ENCODE data around the gene NUDC. TPM values are rescaled to one million over a fixed set of nuclear protein-coding genes. Genes with fewer than 3 reads are reported as not detected.

Gene NUDC
- total RNA-seq, 1 experiment from 2014 or later: 118 TPM

- no peak for TF ChIP-seq ERG (CRISPR knock-in tag; IDR thresholded peaks at IDR 0.05)
- H3K4me1 Mint-ChIP-seq: no peaks in the 10 kb centered on the region; the same call in 1 of the 2 replicates
- H3K27me3 Mint-ChIP-seq (ENCODE audit: low read depth): no peaks in the 10 kb centered on the region
- no peak for ATAC-seq
- H3K27ac Mint-ChIP-seq: no peak overlapping the region
- H3K4me3 Mint-ChIP-seq: no peak overlapping the region
- H3K9me3 Mint-ChIP-seq: no peaks in the 10 kb centered on the region
- peaks cover 47% of the 10 kb centered on the region for H3K36me3 Mint-ChIP-seq
- ChIA-PET CTCF (no interaction called here), POLR2A (no interaction called here)
- DNase-seq (ENCODE audit: low spot score): no peak
These were observed 11.0 kb downstream of the NUDC start for GRCh38 chr1:26932531-26932930.

- Mint-ChIP-seq H3K27me3 (ENCODE audit: low read depth) (no peaks in the 10 kb centered on the region), H3K9me3 (no peaks in the 10 kb centered on the region), H3K27ac (peak overlapping the region; percentile 42), H3K36me3 (peaks cover 32% of the 10 kb centered on the region), H3K4me1 (no peaks in the 10 kb centered on the region; the same call in 1 of the 2 replicates), H3K4me3 (no peak overlapping the region)
- POLR2A ChIA-PET: interaction anchor here (1.2 kb wide), 1 partner anchor 30 kb away, joined by 3 read pairs; no protein-coding TSS in a partner anchor
- CTCF ChIA-PET: no interaction called here
- ATAC-seq (no peak), DNase-seq (ENCODE audit: low spot score) (no peak)
- TF ChIP-seq TCF7 (CRISPR knock-in tag; IDR thresholded peaks at IDR 0.05; ENCODE audit: low read depth) (no peak), HMGA2 (CRISPR knock-in tag; IDR thresholded peaks at IDR 0.05) (no peak), KAT7 (CRISPR knock-in tag; IDR thresholded peaks at IDR 0.05; ENCODE audit: borderline replicate concordance) (no peak), PRRX2 (CRISPR knock-in tag; IDR thresholded peaks at IDR 0.05) (no peak), RORB (CRISPR knock-in tag; IDR thresholded peaks at IDR 0.05) (no peak), ZNF219 (CRISPR knock-in tag; IDR thresholded peaks at IDR 0.05; ENCODE audit: borderline replicate concordance) (no peak), SMAD3 (CRISPR knock-in tag; IDR thresholded peaks at IDR 0.05; ENCODE audit: borderline replicate concordance) (no peak), NR3C1 (CRISPR knock-in tag; conservative IDR thresholded peaks at IDR 0.05; ENCODE audit: low read depth) (no peak), ZNF281 (CRISPR knock-in tag; IDR thresholded peaks at IDR 0.05) (no peak), FOXK1 (CRISPR knock-in tag; IDR thresholded peaks at IDR 0.05) (no peak), ZNF232 (CRISPR knock-in tag; IDR thresholded peaks at IDR 0.05) (no peak), OVOL2 (CRISPR knock-in tag; IDR thresholded peaks at IDR 0.05; ENCODE audit: borderline replicate concordance) (no peak), ZNF138 (CRISPR knock-in tag; conservative IDR thresholded peaks at IDR 0.05) (no peak), GTF2I (CRISPR knock-in tag; conservative IDR thresholded peaks at IDR 0.05) (no peak), AR (CRISPR knock-in tag; IDR thresholded peaks at IDR 0.05) (no peak)
- TF ChIP-seq, protein P1, sequence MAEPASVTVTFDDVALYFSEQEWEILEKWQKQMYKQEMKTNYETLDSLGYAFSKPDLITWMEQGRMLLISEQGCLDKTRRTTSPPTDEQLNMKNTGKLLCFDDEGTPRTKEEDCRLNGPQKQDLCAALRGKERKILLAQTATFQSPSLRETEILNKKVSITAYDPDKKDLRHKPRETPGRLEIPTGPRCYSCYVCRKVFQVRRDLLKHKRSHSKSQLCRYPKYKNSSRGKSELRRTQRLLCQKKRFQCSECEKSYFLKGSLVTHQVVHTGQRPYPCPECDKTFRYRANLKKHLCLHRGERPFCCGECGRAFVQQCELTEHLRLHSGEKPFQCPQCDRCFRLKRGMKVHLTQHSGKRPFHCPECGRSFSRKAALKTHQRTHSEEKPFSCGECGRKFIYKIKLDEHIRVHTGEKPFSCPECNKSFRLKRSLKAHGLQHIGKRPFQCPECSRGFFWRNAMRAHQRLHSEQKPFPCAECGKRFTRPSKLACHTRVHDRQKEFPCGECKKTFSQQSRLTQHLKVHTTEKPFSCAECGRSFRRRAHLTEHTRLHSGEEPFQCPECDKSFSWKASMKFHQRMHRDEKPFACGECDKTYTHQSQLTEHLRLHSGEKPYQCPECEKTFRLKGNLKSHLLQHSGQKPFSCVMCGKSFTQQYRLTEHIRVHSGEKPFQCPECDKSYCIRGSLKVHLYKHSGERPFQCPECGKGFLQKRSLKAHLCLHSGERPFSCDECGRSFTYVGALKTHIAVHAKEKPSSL (CRISPR knock-in tag; conservative IDR thresholded peaks at IDR 0.05): no peak
- TF ChIP-seq, protein P2, sequence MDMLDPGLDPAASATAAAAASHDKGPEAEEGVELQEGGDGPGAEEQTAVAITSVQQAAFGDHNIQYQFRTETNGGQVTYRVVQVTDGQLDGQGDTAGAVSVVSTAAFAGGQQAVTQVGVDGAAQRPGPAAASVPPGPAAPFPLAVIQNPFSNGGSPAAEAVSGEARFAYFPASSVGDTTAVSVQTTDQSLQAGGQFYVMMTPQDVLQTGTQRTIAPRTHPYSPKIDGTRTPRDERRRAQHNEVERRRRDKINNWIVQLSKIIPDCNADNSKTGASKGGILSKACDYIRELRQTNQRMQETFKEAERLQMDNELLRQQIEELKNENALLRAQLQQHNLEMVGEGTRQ (CRISPR knock-in tag; IDR thresholded peaks at IDR 0.05): no peak
These were observed 15.3 kb downstream of the NUDC start for GRCh38 chr1:26936823-26937222.
